OCI-LY1 (cell line): ENCODE data around the gene CEACAM21.

Experiments
- EZH2 ChIP-seq: fragments of 200-600 bp; sonication (generic), shearing (Covaris generic); IDR thresholded peaks from 2 replicates; pipeline ENCODE4 v1.8.0; 2017; ENCODE audit warnings: borderline replicate concordance, mixed run types, mild to moderate bottlenecking, antibody characterized with exemption, low read length, moderate library complexity, mixed read lengths
- TF ChIP-seq, protein P1 (sequence below): fragments of 200-600 bp; sonication (generic), shearing (Covaris generic); IDR thresholded peaks from 2 replicates; pipeline ENCODE4 v1.5.1; 2017; ENCODE audit warnings: mild to moderate bottlenecking, antibody characterized with exemption, low read length, moderate library complexity, mixed read lengths

GRCh38 chr19:41590936-41591335 lies 15.0 kb downstream of the CEACAM21 start:
- TF ChIP-seq, protein P1, sequence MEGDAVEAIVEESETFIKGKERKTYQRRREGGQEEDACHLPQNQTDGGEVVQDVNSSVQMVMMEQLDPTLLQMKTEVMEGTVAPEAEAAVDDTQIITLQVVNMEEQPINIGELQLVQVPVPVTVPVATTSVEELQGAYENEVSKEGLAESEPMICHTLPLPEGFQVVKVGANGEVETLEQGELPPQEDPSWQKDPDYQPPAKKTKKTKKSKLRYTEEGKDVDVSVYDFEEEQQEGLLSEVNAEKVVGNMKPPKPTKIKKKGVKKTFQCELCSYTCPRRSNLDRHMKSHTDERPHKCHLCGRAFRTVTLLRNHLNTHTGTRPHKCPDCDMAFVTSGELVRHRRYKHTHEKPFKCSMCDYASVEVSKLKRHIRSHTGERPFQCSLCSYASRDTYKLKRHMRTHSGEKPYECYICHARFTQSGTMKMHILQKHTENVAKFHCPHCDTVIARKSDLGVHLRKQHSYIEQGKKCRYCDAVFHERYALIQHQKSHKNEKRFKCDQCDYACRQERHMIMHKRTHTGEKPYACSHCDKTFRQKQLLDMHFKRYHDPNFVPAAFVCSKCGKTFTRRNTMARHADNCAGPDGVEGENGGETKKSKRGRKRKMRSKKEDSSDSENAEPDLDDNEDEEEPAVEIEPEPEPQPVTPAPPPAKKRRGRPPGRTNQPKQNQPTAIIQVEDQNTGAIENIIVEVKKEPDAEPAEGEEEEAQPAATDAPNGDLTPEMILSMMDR: no peak
- TF ChIP-seq EZH2: no peak
